HG03457 (cell line): Measurements from ENCODE around the gene SPAG6.
"Not testable (repeated sequence)": the region's sequence is repeated elsewhere in the genome, so short reads cannot be mapped to it uniquely, and the experiment has no call there.

ENCODE experiments used
- ATAC-seq: cut with Tn5 transposase; IDR thresholded peaks from one replicate; pipeline ENCODE4 v1.9.1; 2021; ENCODE audit warnings: moderate number of reproducible peaks; ENCODE audit not compliant: unreplicated experiment

The SPAG6 gene

GRCh38 chr10:22341190-22341925 lies 3.9 kb upstream of the SPAG6 start:
- peak; percentile 21 for ATAC-seq

DNA sequence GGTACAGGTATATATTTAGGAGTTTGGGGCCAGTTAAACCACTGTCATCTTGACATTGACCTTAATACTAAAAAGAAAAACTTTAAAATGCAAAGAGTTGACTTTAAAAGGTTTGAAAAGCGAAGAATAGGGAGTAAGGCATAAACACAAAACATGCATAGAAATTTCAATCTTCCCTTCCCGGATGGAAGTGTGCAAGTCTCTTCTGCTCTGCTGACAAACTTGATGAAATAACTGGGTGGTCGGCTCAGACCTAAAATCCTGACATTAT lies 3.4 kb upstream of the SPAG6 start:
- ATAC-seq, result no peak

GRCh38 chr10:22342421-22342820 lies 2.9 kb upstream of the SPAG6 start:
- ATAC-seq, result no peak

- no peak for ATAC-seq
Observed at GRCh38 chr10:22343731-22344130, 1.6 kb upstream of the SPAG6 start.

DNA sequence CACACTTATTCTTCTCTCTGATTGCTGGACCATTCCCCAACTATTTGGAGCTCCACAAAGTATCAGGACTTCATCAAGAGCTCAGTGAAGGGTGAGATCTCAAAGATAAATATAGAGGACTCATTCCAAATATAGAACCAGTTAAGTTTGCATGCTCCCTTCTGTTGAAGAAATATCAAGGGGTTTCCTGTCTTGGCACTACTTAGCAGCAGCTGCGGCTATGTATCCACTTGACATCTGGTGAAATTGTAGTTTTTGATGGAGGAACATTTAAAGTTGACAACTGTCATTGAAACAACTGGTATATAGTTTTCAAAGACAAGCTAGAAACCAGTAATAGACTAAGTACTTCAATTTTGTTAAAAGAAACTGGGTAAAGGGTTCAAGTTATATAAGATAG lies 1.0 kb upstream of the SPAG6 start:
- ATAC-seq, result no peak

- ATAC-seq, result no peak
Observed at GRCh38 chr10:22344781-22345300, 455 bp upstream of the SPAG6 start.

DNA sequence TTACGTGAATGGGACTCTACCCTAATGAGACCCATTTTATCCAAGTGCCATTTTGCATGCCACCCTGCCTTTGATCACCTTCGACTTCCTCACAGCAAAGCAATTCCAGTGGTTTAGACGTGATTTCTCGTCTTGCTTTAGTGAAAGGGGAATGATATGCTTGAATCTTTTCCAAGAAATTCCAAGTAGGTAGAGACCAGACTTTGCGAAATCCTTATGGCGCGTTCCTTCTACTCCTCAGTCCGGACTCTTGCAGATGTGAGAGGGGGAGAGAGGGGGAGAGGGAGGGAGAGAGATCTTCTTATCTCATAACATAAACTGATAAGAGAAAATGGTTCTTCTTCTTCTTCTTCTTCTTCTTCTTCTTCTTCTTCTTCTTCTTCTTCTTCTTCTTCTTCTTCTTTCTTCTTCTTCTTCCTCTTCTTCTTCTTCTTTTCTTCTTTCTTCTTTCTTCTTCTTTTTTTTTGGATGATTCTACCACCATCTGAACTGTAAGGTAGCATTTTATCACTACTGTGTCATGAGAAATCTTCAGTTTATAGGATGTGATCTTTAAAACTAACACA lies 883 bp downstream of the SPAG6 start:
- ATAC-seq, result no peak

DNA sequence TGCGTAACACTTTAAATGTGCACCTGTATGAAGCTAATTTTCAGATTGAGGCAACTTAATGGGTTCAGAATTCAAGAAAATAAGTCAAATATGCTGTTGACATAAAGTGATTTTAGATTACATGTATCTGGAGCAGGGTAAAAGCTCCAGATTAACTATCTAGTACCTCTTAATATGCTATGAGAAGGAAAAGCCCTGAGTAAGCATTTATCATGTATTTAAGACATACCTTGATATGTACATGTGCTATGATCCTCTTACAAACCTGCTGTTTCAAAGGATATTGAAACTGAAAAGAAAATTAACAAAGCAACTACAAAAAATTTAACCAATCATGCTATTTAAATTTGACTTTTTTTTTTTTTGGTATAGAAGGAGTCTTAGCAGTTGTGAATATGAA lies 4.5 kb downstream of the SPAG6 start:
- no peak for ATAC-seq

- no peak for ATAC-seq
Observed at GRCh38 chr10:22351131-22351703, 5.9 kb downstream of the SPAG6 start.

DNA sequence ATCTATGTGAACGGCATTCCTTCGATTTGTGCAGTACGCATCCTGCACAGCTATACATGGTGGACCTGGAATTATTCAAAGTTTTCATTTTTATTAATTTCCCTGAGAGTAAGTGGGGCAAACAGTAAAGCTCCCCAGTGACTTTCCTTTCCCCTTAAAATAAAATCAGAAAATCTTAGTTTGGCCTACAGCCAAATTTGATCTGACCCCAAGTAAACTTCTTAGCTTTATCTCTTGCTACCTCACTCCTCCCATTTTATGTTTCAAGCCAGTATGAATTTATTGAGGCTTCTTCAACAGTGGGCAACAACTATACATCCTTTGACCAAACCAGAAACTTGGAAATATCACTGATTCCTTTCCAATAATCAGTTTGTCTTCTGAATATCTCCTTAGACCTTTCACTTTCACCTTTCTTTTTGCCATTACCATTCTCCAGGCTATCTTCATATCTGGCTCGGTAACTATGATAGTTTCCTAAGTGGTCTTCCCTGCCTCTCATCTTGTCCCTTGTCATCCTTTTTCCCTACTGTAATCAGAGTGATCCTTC lies 11.1 kb downstream of the SPAG6 start:
- no peak for ATAC-seq

- ATAC-seq, result not testable (repeated sequence)
Observed at GRCh38 chr10:22357770-22358169, 12.5 kb downstream of the SPAG6 start.

GRCh38 chr10:22363305-22363704 lies 18.0 kb downstream of the SPAG6 start:
- no peak for ATAC-seq

DNA sequence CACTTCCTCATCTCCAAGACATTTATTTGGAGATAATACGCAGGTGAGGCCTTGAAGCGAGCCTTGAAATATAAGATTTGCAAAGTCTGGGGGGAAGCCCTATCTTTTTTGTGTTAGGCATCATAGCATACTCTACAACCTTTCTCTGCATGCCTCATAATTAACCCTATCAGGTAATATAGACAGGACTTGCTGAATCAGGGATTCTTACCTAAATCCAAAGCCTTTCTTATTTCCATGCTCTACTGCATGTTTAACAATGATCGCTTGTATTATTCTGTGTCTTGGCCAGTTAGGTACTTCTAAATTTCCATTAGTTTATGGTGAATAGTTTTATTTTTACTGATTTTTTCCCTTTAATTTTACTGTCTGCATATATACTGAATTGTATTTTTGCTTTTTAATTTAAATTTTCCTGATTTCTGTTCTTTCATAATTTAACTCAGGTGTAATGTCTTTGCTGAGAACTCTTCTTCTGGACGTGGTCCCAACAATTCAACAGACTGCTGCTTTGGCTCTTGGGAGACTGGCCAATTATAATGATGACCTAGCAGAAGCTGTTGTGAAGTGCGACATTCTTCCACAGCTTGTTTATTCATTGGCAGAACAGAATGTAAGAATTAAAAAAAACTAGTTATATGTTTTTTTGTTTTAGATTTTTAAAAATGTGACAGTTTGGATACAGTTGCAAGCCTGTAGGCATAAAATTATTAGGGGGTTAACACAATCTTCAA lies 19.3 kb downstream of the SPAG6 start:
- no peak for ATAC-seq

GRCh38 chr10:22365233-22365632 lies 19.9 kb downstream of the SPAG6 start:
- ATAC-seq, result peak; percentile 52

GRCh38 chr10:22365644-22366434 lies 20.5 kb downstream of the SPAG6 start:
- ATAC-seq, result peak; percentile 23

DNA sequence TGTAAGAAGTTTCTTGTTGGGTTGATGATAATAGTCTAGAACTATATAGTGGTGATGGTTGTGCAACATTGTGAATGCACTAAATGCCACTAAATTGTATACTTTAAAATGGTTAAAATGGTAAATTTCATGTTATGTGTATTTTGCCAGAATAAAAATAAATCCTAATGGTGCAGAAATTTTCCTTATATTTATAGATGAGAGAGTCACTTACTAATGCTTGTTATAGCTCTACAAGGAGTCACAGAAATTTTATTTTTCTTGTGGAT lies 21.1 kb downstream of the SPAG6 start:
- no peak for ATAC-seq

GRCh38 chr10:22366771-22367170 lies 21.5 kb downstream of the SPAG6 start:
- ATAC-seq, result no peak

- ATAC-seq, result no peak
Observed at GRCh38 chr10:22367471-22367870, 22.2 kb downstream of the SPAG6 start.

DNA sequence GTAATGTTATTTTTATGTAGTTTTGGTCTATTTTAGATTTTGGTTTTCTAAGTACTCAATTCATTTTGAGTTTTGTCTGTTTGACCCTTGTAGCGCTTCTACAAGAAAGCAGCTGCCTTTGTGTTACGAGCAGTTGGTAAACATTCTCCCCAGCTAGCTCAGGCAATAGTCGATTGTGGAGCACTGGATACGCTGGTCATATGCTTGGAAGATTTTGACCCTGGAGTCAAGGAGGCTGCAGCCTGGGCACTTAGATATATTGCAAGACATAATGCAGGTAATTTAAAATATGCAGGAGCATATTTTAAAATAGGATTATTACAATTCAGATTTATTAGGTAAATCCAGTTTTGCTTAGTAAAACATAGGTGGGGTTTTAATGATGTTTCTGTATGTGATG lies 23.1 kb downstream of the SPAG6 start:
- no peak for ATAC-seq

DNA sequence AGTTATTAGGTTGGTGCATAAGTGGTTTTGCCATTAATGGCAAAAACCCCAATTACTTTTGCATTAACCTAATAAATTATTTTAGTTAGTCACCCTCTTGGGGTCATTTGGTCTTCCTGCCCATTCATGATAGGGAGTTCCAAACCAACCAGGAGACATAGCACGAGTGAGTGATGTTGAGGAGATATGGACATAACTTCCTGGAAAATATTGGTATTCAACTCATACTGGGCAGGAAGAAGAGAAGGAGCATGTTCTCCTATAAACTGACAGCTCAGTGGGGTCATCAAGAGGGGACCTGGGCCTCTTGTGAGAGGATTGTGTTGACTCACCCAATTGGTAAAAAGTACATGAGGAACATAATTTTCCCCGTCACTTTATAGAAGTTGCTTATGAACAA lies 23.7 kb downstream of the SPAG6 start:
- ATAC-seq, result no peak

GRCh38 chr10:22369434-22370072 lies 24.3 kb downstream of the SPAG6 start:
- ATAC-seq, result no peak
